Mesendoderm (in vitro differentiated cells): ENCODE measurements around the gene FAM50A.

ENCODE experiments used
- DNase-seq: peaks from one replicate; pipeline ENCODE4 v3.0.0; 2013
- H2AK5ac ChIP-seq: 2 replicates; pipeline ENCODE4 v1.6.1; 2013; ENCODE audit warnings: low read length, inconsistent platforms
- H2BK120ac ChIP-seq: 2 replicates; pipeline ENCODE4 v1.6.1; 2013; ENCODE audit warnings: low read depth, mild to moderate bottlenecking, low read length, moderate library complexity, mixed read lengths
- H2BK15ac ChIP-seq: replicated peaks from 2 replicates; pipeline ENCODE4 v1.6.1; 2013; ENCODE audit warnings: low read depth, mild to moderate bottlenecking, moderate library complexity
- H2BK5ac ChIP-seq: 2 replicates; pipeline ENCODE4 v1.6.1; 2013; ENCODE audit warnings: low read length, inconsistent platforms
- H3K18ac ChIP-seq: 2 replicates; pipeline ENCODE4 v1.6.1; 2013; ENCODE audit warnings: mild to moderate bottlenecking, low read length, mixed read lengths
- H3K23ac ChIP-seq: one replicate; pipeline ENCODE4 v1.6.1; 2013; ENCODE audit warnings: low read length
- H3K27ac ChIP-seq: 2 replicates; pipeline ENCODE4 v1.5.1; 2013; ENCODE audit warnings: low read depth, mild to moderate bottlenecking, inconsistent platforms, low read length, moderate library complexity
- H3K27me3 ChIP-seq: 2 replicates; pipeline ENCODE4 v1.6.1; 2013; ENCODE audit warnings: low read length, control low read depth, mild to moderate bottlenecking, inconsistent platforms; ENCODE audit not compliant: insufficient read depth, poor library complexity
- H3K36me3 ChIP-seq: 2 replicates; pipeline ENCODE4 v1.6.1; 2013; ENCODE audit warnings: low read length, inconsistent platforms; ENCODE audit not compliant: control insufficient read depth, insufficient read depth
- H3K4ac ChIP-seq: one replicate; pipeline ENCODE4 v1.6.1; 2013; ENCODE audit warnings: low read depth, mild to moderate bottlenecking, low read length, moderate library complexity
- H3K4me1 ChIP-seq: 2 replicates; pipeline ENCODE4 v1.6.1; 2013; ENCODE audit warnings: low read depth, low read length, inconsistent platforms; ENCODE audit not compliant: control insufficient read depth
- H3K4me2 ChIP-seq: 2 replicates; pipeline ENCODE4 v1.6.1; 2013; ENCODE audit warnings: low read length
- H3K4me3 ChIP-seq: 2 replicates; pipeline ENCODE4 v1.5.1; 2013; ENCODE audit warnings: mild to moderate bottlenecking, low read length
- H3K56ac ChIP-seq: one replicate; pipeline ENCODE4 v1.6.1; 2013; ENCODE audit warnings: low read length
- H3K79me1 ChIP-seq: 2 replicates; pipeline ENCODE4 v1.6.1; 2013; ENCODE audit warnings: low read length, inconsistent platforms
- H3K79me2 ChIP-seq: 2 replicates; pipeline ENCODE4 v1.6.1; 2013; ENCODE audit warnings: mild to moderate bottlenecking, low read length; ENCODE audit not compliant: control insufficient read depth, insufficient read depth
- H3K9ac ChIP-seq: 2 replicates; pipeline ENCODE4 v1.6.1; 2013; ENCODE audit warnings: low read length, inconsistent platforms
- H4K5ac ChIP-seq: one replicate; pipeline ENCODE4 v1.6.1; 2013; ENCODE audit warnings: low read length
- H4K8ac ChIP-seq: one replicate; pipeline ENCODE4 v1.6.1; 2013; ENCODE audit warnings: low read depth, mild to moderate bottlenecking, control low read depth, low read length, moderate library complexity
- WGBS: extraction: QIAGEN DNeasy Blood & Tissue Kit; methylation state at CpG from one replicate; pipeline ENCODE4 v1.1.7; 2013; ENCODE audit warnings: low lambda C conversion rate, missing lambda C conversion rate; ENCODE audit not compliant: insufficient coverage; ENCODE audit errors: extremely low coverage; 5-methylcytosine and 5-hydroxymethylcytosine counted together

The FAM50A gene

DNA sequence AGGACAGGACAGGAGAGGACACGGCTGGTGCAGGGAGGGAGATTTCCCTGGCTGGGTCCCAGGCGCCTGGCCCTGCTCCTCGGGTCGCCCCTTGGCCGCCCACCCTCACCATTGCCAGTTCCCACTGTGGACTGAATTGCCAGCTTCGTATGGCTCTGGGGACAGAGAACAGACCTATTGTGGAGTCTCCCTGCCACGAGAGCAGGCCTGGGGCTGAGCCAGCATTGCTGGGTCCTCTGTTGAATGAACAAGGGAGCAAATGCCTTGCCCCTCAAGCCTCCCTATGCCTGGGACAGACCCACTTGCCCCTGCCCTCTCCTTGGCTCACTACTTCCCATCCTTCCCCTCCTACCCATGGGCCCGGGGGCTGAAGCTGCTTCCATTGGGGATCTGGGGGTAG, 18.5 kb downstream of the FAM50A start:
- Histone ChIP-seq H2AK5ac (no peak overlapping the region), H3K56ac (no peak overlapping the region), H3K23ac (no peak overlapping the region), H3K9ac (no peak overlapping the region), H3K27me3 (no peaks in the 10 kb centered on the region), H3K4me2 (no peak overlapping the region), H3K4me1 (no peaks in the 10 kb centered on the region), H2BK5ac (no peak overlapping the region), H3K4me3 (no peak overlapping the region), H3K18ac (no peak overlapping the region), H3K27ac (no peak overlapping the region), H2BK15ac (no peak overlapping the region), H3K36me3 (no peaks in the 10 kb centered on the region), H3K4ac (no peak overlapping the region), H4K5ac (no peak overlapping the region), H2BK120ac (no peak overlapping the region), H3K79me2 (no peaks in the 10 kb centered on the region), H4K8ac (no peak overlapping the region), H3K79me1 (no peaks in the 10 kb centered on the region)
- WGBS: no CpG with 5 or more reads among the region's 8 CpGs
- no peak for DNase-seq

DNA sequence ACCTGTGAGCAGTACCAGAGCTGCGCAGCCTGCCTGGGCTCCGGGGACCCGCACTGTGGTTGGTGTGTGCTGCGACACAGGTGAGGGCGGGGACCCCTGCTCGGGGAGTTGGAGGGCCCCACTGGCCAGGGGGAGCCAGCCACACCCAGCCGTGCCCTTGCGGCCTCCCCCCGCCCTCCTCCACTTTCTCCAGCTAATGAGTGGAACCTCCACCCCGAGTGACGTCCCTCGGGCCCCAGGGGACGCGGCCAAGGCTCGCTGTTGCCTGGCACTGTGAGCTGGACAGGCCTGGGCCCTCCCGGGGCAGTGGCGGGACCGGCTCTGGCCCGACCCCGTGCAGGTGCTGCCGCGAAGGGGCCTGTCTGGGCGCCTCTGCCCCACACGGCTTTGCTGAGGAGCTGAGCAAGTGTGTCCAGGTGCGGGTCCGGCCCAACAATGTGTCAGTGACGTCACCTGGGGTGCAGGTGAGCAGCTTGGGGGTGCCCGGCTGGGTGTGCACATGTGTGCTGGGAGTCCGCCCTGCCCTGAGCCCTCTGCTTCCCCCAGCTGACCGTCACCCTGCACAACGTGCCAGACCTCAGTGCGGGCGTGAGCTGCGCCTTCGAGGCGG, 19.8 kb downstream of the FAM50A start:
- no peak overlapping the region for H4K5ac ChIP-seq
- H4K8ac ChIP-seq: no peak overlapping the region
- no peak overlapping the region for H3K4ac ChIP-seq
- no peaks in the 10 kb centered on the region for H3K79me2 ChIP-seq
- H3K23ac ChIP-seq: no peak overlapping the region
- H3K4me2 ChIP-seq: no peak overlapping the region
- H3K27ac ChIP-seq: no peak overlapping the region
- H2AK5ac ChIP-seq: no peak overlapping the region
- no peaks in the 10 kb centered on the region for H3K79me1 ChIP-seq
- H3K27me3 ChIP-seq: no peaks in the 10 kb centered on the region
- no peak overlapping the region for H3K56ac ChIP-seq
- no peak overlapping the region for H3K9ac ChIP-seq
- no peak for DNase-seq
- no peaks in the 10 kb centered on the region for H3K4me1 ChIP-seq
- no peak overlapping the region for H2BK5ac ChIP-seq
- H3K18ac ChIP-seq: no peak overlapping the region
- WGBS: no CpG with 5 or more reads among the region's 36 CpGs
- H2BK120ac ChIP-seq: no peak overlapping the region
- H3K36me3 ChIP-seq: no peaks in the 10 kb centered on the region
- no peak overlapping the region for H3K4me3 ChIP-seq
- no peak overlapping the region for H2BK15ac ChIP-seq

DNA sequence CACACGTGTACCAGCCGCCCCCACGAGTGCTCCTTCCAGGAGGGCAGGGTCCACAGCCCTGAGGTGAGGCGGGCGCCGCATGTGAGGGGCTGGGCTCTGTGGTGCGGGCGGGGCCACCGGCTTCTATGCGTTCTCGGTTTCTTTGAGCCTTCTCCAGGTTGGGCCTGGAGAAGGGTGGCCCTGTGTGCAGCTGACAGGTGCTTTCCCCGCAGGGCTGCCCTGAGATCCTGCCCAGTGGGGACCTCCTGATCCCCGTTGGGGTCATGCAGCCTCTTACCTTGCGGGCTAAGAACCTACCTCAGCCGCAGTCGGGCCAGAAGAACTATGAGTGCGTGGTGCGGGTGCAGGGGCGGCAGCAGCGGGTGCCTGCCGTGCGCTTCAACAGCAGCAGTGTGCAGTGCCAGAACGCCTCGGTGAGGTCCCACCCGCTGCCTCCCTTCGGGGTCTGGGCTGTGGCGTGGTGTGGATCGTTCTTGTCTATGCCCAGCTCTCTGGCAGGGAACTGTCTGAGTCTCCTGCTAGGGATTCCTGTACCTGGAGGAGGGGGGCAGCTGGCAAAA, 20.9 kb downstream of the FAM50A start:
- Histone ChIP-seq H4K8ac (no peak overlapping the region), H3K27ac (no peak overlapping the region), H3K79me1 (no peaks in the 10 kb centered on the region), H3K36me3 (no peaks in the 10 kb centered on the region), H3K4me2 (no peak overlapping the region), H3K9ac (no peak overlapping the region), H2BK15ac (no peak overlapping the region), H3K56ac (no peak overlapping the region), H2AK5ac (no peak overlapping the region), H2BK120ac (no peak overlapping the region), H3K4ac (no peak overlapping the region), H4K5ac (no peak overlapping the region), H3K4me3 (no peak overlapping the region), H3K4me1 (no peaks in the 10 kb centered on the region), H3K27me3 (no peaks in the 10 kb centered on the region), H2BK5ac (no peak overlapping the region), H3K79me2 (no peaks in the 10 kb centered on the region), H3K23ac (no peak overlapping the region), H3K18ac (no peak overlapping the region)
- WGBS: no CpG with 5 or more reads among the region's 28 CpGs
- DNase-seq: no peak

DNA sequence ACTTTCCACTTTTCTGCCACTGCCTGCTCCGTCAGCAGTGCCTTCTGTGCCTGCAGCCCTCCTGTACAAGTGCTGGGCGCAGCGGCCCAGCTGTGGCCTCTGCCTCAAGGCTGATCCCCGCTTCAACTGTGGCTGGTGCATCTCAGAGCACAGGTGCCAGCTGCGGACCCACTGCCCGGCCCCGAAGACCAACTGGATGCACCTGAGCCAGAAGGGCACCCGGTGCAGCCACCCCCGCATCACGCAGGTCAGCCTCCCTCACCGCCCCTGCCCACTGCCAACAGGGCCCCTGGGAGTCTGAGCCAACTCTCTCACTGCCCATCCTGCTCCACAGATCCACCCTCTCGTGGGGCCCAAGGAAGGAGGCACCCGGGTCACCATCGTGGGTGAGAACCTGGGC, 21.7 kb downstream of the FAM50A start:
- H3K23ac ChIP-seq: no peak overlapping the region
- H3K79me2 ChIP-seq: no peaks in the 10 kb centered on the region
- H3K18ac ChIP-seq: no peak overlapping the region
- no CpG with 5 or more reads among the region's 14 CpGs for WGBS
- no peak overlapping the region for H3K4me3 ChIP-seq
- H3K36me3 ChIP-seq: no peaks in the 10 kb centered on the region
- no peak overlapping the region for H3K4ac ChIP-seq
- no peak overlapping the region for H4K8ac ChIP-seq
- no peaks in the 10 kb centered on the region for H3K4me1 ChIP-seq
- no peak overlapping the region for H3K56ac ChIP-seq
- H4K5ac ChIP-seq: no peak overlapping the region
- DNase-seq: no peak
- no peak overlapping the region for H3K9ac ChIP-seq
- H3K4me2 ChIP-seq: no peak overlapping the region
- H3K79me1 ChIP-seq: no peaks in the 10 kb centered on the region
- no peak overlapping the region for H2BK120ac ChIP-seq
- no peak overlapping the region for H2AK5ac ChIP-seq
- H3K27me3 ChIP-seq: no peaks in the 10 kb centered on the region
- no peak overlapping the region for H2BK5ac ChIP-seq
- no peak overlapping the region for H2BK15ac ChIP-seq
- no peak overlapping the region for H3K27ac ChIP-seq

DNA sequence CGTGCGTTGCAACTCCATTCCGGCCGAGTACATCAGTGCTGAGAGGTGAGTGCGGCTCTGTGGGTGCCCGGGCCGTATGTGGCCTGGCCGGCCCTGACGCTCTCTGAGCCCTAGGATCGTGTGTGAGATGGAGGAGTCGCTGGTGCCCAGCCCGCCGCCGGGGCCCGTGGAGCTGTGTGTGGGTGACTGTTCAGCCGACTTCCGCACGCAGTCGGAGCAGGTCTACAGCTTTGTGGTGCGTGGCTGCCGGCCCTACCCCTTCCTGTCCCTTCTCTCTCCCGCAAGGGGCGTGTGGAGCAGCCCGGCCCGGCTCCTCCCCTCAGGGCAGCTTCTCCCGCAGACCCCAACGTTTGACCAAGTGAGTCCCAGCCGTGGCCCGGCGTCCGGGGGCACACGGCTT, 22.1 kb downstream of the FAM50A start:
- H3K4ac ChIP-seq: no peak overlapping the region
- H3K27me3 ChIP-seq: no peaks in the 10 kb centered on the region
- no peak overlapping the region for H3K23ac ChIP-seq
- no peaks in the 10 kb centered on the region for H3K36me3 ChIP-seq
- no peaks in the 10 kb centered on the region for H3K4me1 ChIP-seq
- no peak overlapping the region for H2BK15ac ChIP-seq
- no peaks in the 10 kb centered on the region for H3K79me1 ChIP-seq
- no peak overlapping the region for H2BK5ac ChIP-seq
- no peak overlapping the region for H4K5ac ChIP-seq
- DNase-seq: no peak
- no peak overlapping the region for H4K8ac ChIP-seq
- H3K56ac ChIP-seq: no peak overlapping the region
- H3K9ac ChIP-seq: no peak overlapping the region
- no peak overlapping the region for H3K18ac ChIP-seq
- H3K27ac ChIP-seq: no peak overlapping the region
- H3K4me3 ChIP-seq: no peak overlapping the region
- no peak overlapping the region for H3K4me2 ChIP-seq
- no peaks in the 10 kb centered on the region for H3K79me2 ChIP-seq
- H2BK120ac ChIP-seq: no peak overlapping the region
- H2AK5ac ChIP-seq: no peak overlapping the region
- WGBS: no CpG with 5 or more reads among the region's 32 CpGs

DNA sequence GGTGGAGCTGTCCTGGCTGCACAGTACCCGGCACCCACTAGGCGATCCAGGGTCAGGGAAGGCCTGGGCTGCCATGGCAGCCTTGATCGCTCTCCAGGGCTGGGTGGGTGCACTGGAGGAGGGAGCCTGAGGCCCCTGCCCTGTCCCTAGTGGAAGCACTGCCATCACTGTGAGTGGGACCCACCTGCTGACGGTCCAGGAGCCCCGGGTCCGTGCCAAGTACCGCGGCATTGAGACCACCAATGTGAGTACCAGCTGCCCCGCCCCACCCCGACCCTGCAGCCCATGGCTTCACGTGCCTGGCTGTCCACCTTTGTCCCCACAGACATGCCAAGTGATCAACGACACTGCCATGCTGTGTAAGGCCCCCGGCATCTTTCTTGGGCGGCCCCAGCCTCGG, 23.0 kb downstream of the FAM50A start:
- no peak overlapping the region for H4K5ac ChIP-seq
- no peaks in the 10 kb centered on the region for H3K27me3 ChIP-seq
- no CpG with 5 or more reads among the region's 15 CpGs for WGBS
- no peak overlapping the region for H3K18ac ChIP-seq
- H3K36me3 ChIP-seq: no peaks in the 10 kb centered on the region
- no peak overlapping the region for H3K9ac ChIP-seq
- no peak overlapping the region for H2AK5ac ChIP-seq
- no peak overlapping the region for H2BK15ac ChIP-seq
- H3K4ac ChIP-seq: no peak overlapping the region
- H2BK120ac ChIP-seq: no peak overlapping the region
- H3K79me1 ChIP-seq: no peaks in the 10 kb centered on the region
- no peak overlapping the region for H3K4me3 ChIP-seq
- no peak overlapping the region for H4K8ac ChIP-seq
- no peak overlapping the region for H3K23ac ChIP-seq
- H3K4me2 ChIP-seq: no peak overlapping the region
- H3K79me2 ChIP-seq: no peaks in the 10 kb centered on the region
- H2BK5ac ChIP-seq: no peak overlapping the region
- H3K4me1 ChIP-seq: no peaks in the 10 kb centered on the region
- no peak overlapping the region for H3K56ac ChIP-seq
- no peak overlapping the region for H3K27ac ChIP-seq
- no peak for DNase-seq
